HUES64 (cell line): ENCODE results near the gene PARD3.

Experiments
- H3K27ac ChIP-seq: 2 replicates; pipeline ENCODE4 v1.7.0; 2013; ENCODE audit warnings: low read depth, low read length, inconsistent platforms
- H3K27me3 ChIP-seq: 2 replicates; pipeline ENCODE4 v1.6.1; 2013; ENCODE audit warnings: mild to moderate bottlenecking, low read length; ENCODE audit not compliant: insufficient read depth
- H3K36me3 ChIP-seq: 2 replicates; pipeline ENCODE4 v1.6.1; 2013; ENCODE audit warnings: mild to moderate bottlenecking, low read length; ENCODE audit not compliant: insufficient read depth
- H3K4me1 ChIP-seq: 2 replicates; pipeline ENCODE4 v1.6.1; 2013; ENCODE audit warnings: mild to moderate bottlenecking, low read length, moderate library complexity; ENCODE audit not compliant: insufficient read depth
- H3K4me3 ChIP-seq: 2 replicates; pipeline ENCODE4 v1.5.1; 2013; ENCODE audit warnings: mild to moderate bottlenecking, low read length, moderate library complexity
- H3K9ac ChIP-seq: 2 replicates; pipeline ENCODE4 v1.6.1; 2013; ENCODE audit warnings: mild to moderate bottlenecking, low read depth, low read length
- H3K9me3 ChIP-seq: 2 replicates; pipeline ENCODE4 v1.6.1; 2013; ENCODE audit warnings: low read depth, low read length; ENCODE audit not compliant: insufficient read depth
- WGBS: fragments of 150-250, 120-280 bp; methylation state at CpG from one replicate; pipeline ENCODE4 v1.1.7; 2013; ENCODE audit warnings: missing lambda C conversion rate; 5-methylcytosine and 5-hydroxymethylcytosine counted together

The PARD3 gene

GRCh38 chr10:34334908-34335307 lies 480.2 kb downstream of the PARD3 start:
- Histone ChIP-seq H3K9me3 (no peaks in the 10 kb centered on the region), H3K27ac (no peak overlapping the region), H3K4me1 (no peaks in the 10 kb centered on the region), H3K27me3 (no peaks in the 10 kb centered on the region), H3K36me3 (peaks cover 15% of the 10 kb centered on the region), H3K9ac (no peak overlapping the region), H3K4me3 (no peak overlapping the region)
- WGBS = 95% methylated on average over 3 of the region's 4 CpGs

GRCh38 chr10:34333513-34333912 lies 481.6 kb downstream of the PARD3 start:
- H3K36me3 ChIP-seq = peaks cover 19% of the 10 kb centered on the region
- H3K9me3 ChIP-seq = no peaks in the 10 kb centered on the region
- no peak overlapping the region for H3K9ac ChIP-seq
- no peak overlapping the region for H3K27ac ChIP-seq
- H3K27me3 ChIP-seq = no peaks in the 10 kb centered on the region
- no peak overlapping the region for H3K4me3 ChIP-seq
- no peaks in the 10 kb centered on the region for H3K4me1 ChIP-seq
- no CpG with 5 or more reads among the region's 2 CpGs for WGBS

GRCh38 chr10:34327184-34327583 lies 487.9 kb downstream of the PARD3 start:
- H3K27ac ChIP-seq = no peak overlapping the region
- no peak overlapping the region for H3K9ac ChIP-seq
- H3K4me3 ChIP-seq = no peak overlapping the region
- H3K36me3 ChIP-seq = peaks cover 19% of the 10 kb centered on the region
- no peaks in the 10 kb centered on the region for H3K27me3 ChIP-seq
- H3K9me3 ChIP-seq = no peaks in the 10 kb centered on the region
- WGBS = 91% methylated on average over 4 of the region's 4 CpGs
- H3K4me1 ChIP-seq = peaks cover 4% of the 10 kb centered on the region; the same call in 1 of the 2 replicates

- H3K36me3 ChIP-seq = no peaks in the 10 kb centered on the region
- H3K9me3 ChIP-seq = no peaks in the 10 kb centered on the region
- H3K4me3 ChIP-seq = no peak overlapping the region
- WGBS = 97% methylated on average over 1 of the region's 1 CpG
- no peak overlapping the region for H3K27ac ChIP-seq
- no peaks in the 10 kb centered on the region for H3K27me3 ChIP-seq
- peaks cover 4% of the 10 kb centered on the region; the same call in 1 of the 2 replicates for H3K4me1 ChIP-seq
- no peak overlapping the region for H3K9ac ChIP-seq
These were observed 491.9 kb downstream of the PARD3 start for GRCh38 chr10:34323192-34323591.

GRCh38 chr10:34320265-34320664 lies 494.8 kb downstream of the PARD3 start:
- H3K9ac ChIP-seq = no peak overlapping the region
- peaks cover 6% of the 10 kb centered on the region; the same call in 1 of the 2 replicates for H3K36me3 ChIP-seq
- H3K4me3 ChIP-seq = no peak overlapping the region
- peaks cover 17% of the 10 kb centered on the region for H3K4me1 ChIP-seq
- H3K27me3 ChIP-seq = no peaks in the 10 kb centered on the region
- no peaks in the 10 kb centered on the region for H3K9me3 ChIP-seq
- WGBS = 98% methylated on average over 2 of the region's 4 CpGs
- no peak overlapping the region for H3K27ac ChIP-seq

GRCh38 chr10:34319197-34319846 lies 495.8 kb downstream of the PARD3 start:
- Histone ChIP-seq H3K9me3 (no peaks in the 10 kb centered on the region), H3K27ac (no peak overlapping the region), H3K36me3 (peaks cover 6% of the 10 kb centered on the region; the same call in 1 of the 2 replicates), H3K9ac (no peak overlapping the region), H3K4me1 (peaks cover 17% of the 10 kb centered on the region), H3K27me3 (no peaks in the 10 kb centered on the region), H3K4me3 (no peak overlapping the region)
- WGBS = 80% methylated on average over 4 of the region's 6 CpGs

GRCh38 chr10:34316154-34316553 lies 498.9 kb downstream of the PARD3 start:
- 100% methylated on average over 1 of the region's 2 CpGs for WGBS
- H3K4me1 ChIP-seq = peaks cover 13% of the 10 kb centered on the region
- peaks cover 6% of the 10 kb centered on the region; the same call in 1 of the 2 replicates for H3K36me3 ChIP-seq
- H3K9me3 ChIP-seq = no peaks in the 10 kb centered on the region
- no peaks in the 10 kb centered on the region for H3K27me3 ChIP-seq
- H3K4me3 ChIP-seq = no peak overlapping the region
- no peak overlapping the region for H3K27ac ChIP-seq
- no peak overlapping the region for H3K9ac ChIP-seq

- peaks cover 6% of the 10 kb centered on the region; the same call in 1 of the 2 replicates for H3K36me3 ChIP-seq
- H3K27ac ChIP-seq = no peak overlapping the region
- H3K9me3 ChIP-seq = no peaks in the 10 kb centered on the region
- H3K4me1 ChIP-seq = peaks cover 13% of the 10 kb centered on the region
- 94% methylated on average over 4 of the region's 5 CpGs for WGBS
- no peaks in the 10 kb centered on the region for H3K27me3 ChIP-seq
- no peak overlapping the region for H3K9ac ChIP-seq
- H3K4me3 ChIP-seq = no peak overlapping the region
These were observed 500.6 kb downstream of the PARD3 start for GRCh38 chr10:34314457-34314856.

- peaks cover 13% of the 10 kb centered on the region for H3K4me1 ChIP-seq
- H3K27me3 ChIP-seq = no peaks in the 10 kb centered on the region
- WGBS = 96% methylated on average over 2 of the region's 3 CpGs
- H3K36me3 ChIP-seq = peaks cover 6% of the 10 kb centered on the region; the same call in 1 of the 2 replicates
- H3K27ac ChIP-seq = no peak overlapping the region
- no peaks in the 10 kb centered on the region for H3K9me3 ChIP-seq
- no peak overlapping the region for H3K4me3 ChIP-seq
- no peak overlapping the region for H3K9ac ChIP-seq
These were observed 501.2 kb downstream of the PARD3 start for GRCh38 chr10:34313888-34314287.

- Histone ChIP-seq H3K27ac (no peak overlapping the region), H3K36me3 (peaks cover 6% of the 10 kb centered on the region; the same call in 1 of the 2 replicates), H3K4me1 (peaks cover 13% of the 10 kb centered on the region), H3K27me3 (no peaks in the 10 kb centered on the region), H3K4me3 (no peak overlapping the region), H3K9me3 (no peaks in the 10 kb centered on the region), H3K9ac (no peak overlapping the region)
- no CpG with 5 or more reads among the region's 1 CpG for WGBS
These were observed 501.7 kb downstream of the PARD3 start for GRCh38 chr10:34313353-34313752.

GRCh38 chr10:34311679-34312078 lies 503.4 kb downstream of the PARD3 start:
- Histone ChIP-seq H3K4me1 (peaks cover 8% of the 10 kb centered on the region), H3K4me3 (no peak overlapping the region), H3K27ac (no peak overlapping the region), H3K27me3 (no peaks in the 10 kb centered on the region), H3K9ac (no peak overlapping the region), H3K9me3 (no peaks in the 10 kb centered on the region), H3K36me3 (peaks cover 6% of the 10 kb centered on the region; the same call in 1 of the 2 replicates)
- WGBS = 96% methylated on average over 3 of the region's 3 CpGs
